H9 (cell line): Measurements from ENCODE around the gene BRAT1. TPM values are rescaled to one million over a fixed set of nuclear protein-coding genes. Genes with fewer than 3 reads are reported as not detected.

ENCODE experiments used
- DNase-seq: peaks from one replicate; pipeline ENCODE4 v3.0.0-alpha.2; 2017
- H2AFZ ChIP-seq: one replicate; pipeline ENCODE4 v1.6.1; 2013; ENCODE audit warnings: mild to moderate bottlenecking, low read length, control low read depth, moderate library complexity
- H2AK5ac ChIP-seq: 2 replicates; pipeline ENCODE4 v1.6.1; 2013; ENCODE audit warnings: low read length, control low read depth, mixed read lengths; ENCODE audit not compliant: insufficient read length
- H2BK120ac ChIP-seq: one replicate; pipeline ENCODE4 v1.6.1; 2013; ENCODE audit warnings: low read depth, mild to moderate bottlenecking, low read length, control low read depth, inconsistent platforms; ENCODE audit not compliant: poor library complexity, severe bottlenecking
- H2BK12ac ChIP-seq: 2 replicates; pipeline ENCODE4 v1.6.1; 2013; ENCODE audit warnings: low read length, control low read depth, mixed read lengths, low read depth; ENCODE audit not compliant: insufficient read length
- H2BK15ac ChIP-seq: 2 replicates; pipeline ENCODE4 v1.6.1; 2013; ENCODE audit warnings: low read depth, low read length, control low read depth
- H2BK20ac ChIP-seq: one replicate; pipeline ENCODE4 v1.6.1; 2013; ENCODE audit warnings: low read depth, mild to moderate bottlenecking, low read length, control low read depth, inconsistent platforms; ENCODE audit not compliant: poor library complexity, severe bottlenecking
- H2BK5ac ChIP-seq: 2 replicates; pipeline ENCODE4 v1.6.1; 2013; ENCODE audit warnings: low read length, control low read depth, mixed read lengths; ENCODE audit not compliant: insufficient read length
- H3K14ac ChIP-seq: 2 replicates; pipeline ENCODE4 v1.6.1; 2013; ENCODE audit warnings: low read length, control low read depth; ENCODE audit not compliant: insufficient read depth
- H3K18ac ChIP-seq: 2 replicates; pipeline ENCODE4 v1.6.1; 2013; ENCODE audit warnings: low read depth, mild to moderate bottlenecking, mixed read lengths, low read length, control low read depth; ENCODE audit not compliant: insufficient read length
- H3K23ac ChIP-seq: 2 replicates; pipeline ENCODE4 v1.6.1; 2013; ENCODE audit warnings: low read length, control low read depth, mixed read lengths, low read depth; ENCODE audit not compliant: insufficient read length
- H3K23me2 ChIP-seq: 2 replicates; pipeline ENCODE4 v1.6.1; 2013; ENCODE audit warnings: low read depth, mild to moderate bottlenecking, mixed read lengths, low read length, control low read depth; ENCODE audit not compliant: insufficient read length, poor library complexity, severe bottlenecking
- H3K27ac ChIP-seq: 2 replicates; pipeline ENCODE4 v1.5.1; 2013; ENCODE audit warnings: low read length, control low read depth, mixed read lengths, low read depth; ENCODE audit not compliant: insufficient read length
- H3K27me3 ChIP-seq: 2 replicates; pipeline ENCODE4 v1.6.1; 2013; ENCODE audit warnings: low read length, control low read depth, inconsistent platforms; ENCODE audit not compliant: insufficient read depth
- H3K4ac ChIP-seq: 2 replicates; pipeline ENCODE4 v1.6.1; 2013; ENCODE audit warnings: low read depth, mild to moderate bottlenecking, control low read depth, inconsistent platforms, low read length, moderate library complexity
- H3K4me1 ChIP-seq: 2 replicates; pipeline ENCODE4 v1.6.1; 2013; ENCODE audit warnings: low read length, control low read depth, inconsistent platforms; ENCODE audit not compliant: insufficient read depth
- H3K4me2 ChIP-seq: 2 replicates; pipeline ENCODE4 v1.6.1; 2013; ENCODE audit warnings: low read length, control low read depth, mixed read lengths; ENCODE audit not compliant: insufficient read length, insufficient read depth
- H3K56ac ChIP-seq: 2 replicates; pipeline ENCODE4 v1.6.1; 2013; ENCODE audit warnings: low read depth, mild to moderate bottlenecking, mixed read lengths, low read length, control low read depth; ENCODE audit not compliant: insufficient read length
- H3K79me1 ChIP-seq: 2 replicates; pipeline ENCODE4 v1.6.1; 2013; ENCODE audit warnings: low read depth, mild to moderate bottlenecking, moderate library complexity, low read length, control low read depth, inconsistent platforms; ENCODE audit not compliant: insufficient read depth, poor library complexity, severe bottlenecking
- H3K79me2 ChIP-seq: 2 replicates; pipeline ENCODE4 v1.6.1; 2013; ENCODE audit warnings: low read length, control low read depth, inconsistent platforms; ENCODE audit not compliant: insufficient read depth
- H3K9ac ChIP-seq: 2 replicates; pipeline ENCODE4 v1.6.1; 2013; ENCODE audit warnings: low read length, control low read depth, mixed read lengths; ENCODE audit not compliant: insufficient read length; ENCODE audit errors: extremely low read depth
- H3K9me3 ChIP-seq: one replicate; pipeline ENCODE4 v1.6.1; 2013; ENCODE audit warnings: low read depth, low read length, inconsistent platforms; ENCODE audit not compliant: control insufficient read depth
- H3T11ph ChIP-seq: one replicate; pipeline ENCODE4 v1.6.1; 2013; ENCODE audit warnings: mild to moderate bottlenecking, low read length, control low read depth, inconsistent platforms
- H4K20me1 ChIP-seq: one replicate; pipeline ENCODE4 v1.6.1; 2013; ENCODE audit not compliant: control insufficient read depth, insufficient read length, insufficient read depth
- H4K5ac ChIP-seq: 2 replicates; pipeline ENCODE4 v1.6.1; 2013; ENCODE audit warnings: low read depth, mild to moderate bottlenecking, mixed read lengths, low read length, control low read depth; ENCODE audit not compliant: insufficient read length
- H4K8ac ChIP-seq: replicated peaks from 2 replicates; pipeline ENCODE4 v1.6.1; 2013; ENCODE audit warnings: low read length, control low read depth, mixed read lengths, low read depth; ENCODE audit not compliant: insufficient read length
- H4K91ac ChIP-seq: 2 replicates; pipeline ENCODE4 v1.6.1; 2013; ENCODE audit warnings: low read depth, mild to moderate bottlenecking, moderate library complexity, mixed read lengths, low read length, control low read depth; ENCODE audit not compliant: insufficient read length
- H3K27ac Mint-ChIP-seq, 3 experiments: 2 replicates in 2 of 3; 3 replicates in 1 of 3; pipeline ENCODE4 v1.8.0; 2020 to 2021; ENCODE audit warnings: mixed read lengths in 3 of 3, mild to moderate bottlenecking in 1 of 3, moderate library complexity in 1 of 3
- H3K27me3 Mint-ChIP-seq: 2 replicates; pipeline ENCODE4 v1.8.0; 2021; ENCODE audit warnings: low read depth, mild to moderate bottlenecking, moderate library complexity, mixed read lengths
- H3K36me3 Mint-ChIP-seq, 3 experiments: 2 replicates in 2 of 3; 3 replicates in 1 of 3; pipeline ENCODE4 v1.8.0; 2020 to 2021; ENCODE audit warnings: low read depth in 3 of 3, mixed read lengths in 3 of 3; ENCODE audit not compliant: insufficient read depth in 1 of 3
- H3K4me1 Mint-ChIP-seq, 2 experiments: 2 replicates each; pipeline ENCODE4 v1.8.0; 2020; ENCODE audit warnings: mixed read lengths in 2 of 2
- H3K4me3 Mint-ChIP-seq, 2 experiments: 2 replicates in 1 of 2; 3 replicates in 1 of 2; pipeline ENCODE4 v1.8.0; 2020 to 2021; ENCODE audit warnings: mild to moderate bottlenecking in 2 of 2, mixed read lengths in 2 of 2, moderate library complexity in 1 of 2
- H3K9me3 Mint-ChIP-seq, 2 experiments: 2 replicates in 1 of 2; 3 replicates in 1 of 2; pipeline ENCODE4 v1.8.0; 2020; ENCODE audit warnings: mild to moderate bottlenecking in 2 of 2, mixed read lengths in 2 of 2, moderate library complexity in 1 of 2
- CTCF ChIP-seq: fragments of 200-600 bp; sonication (generic); conservative IDR thresholded peaks from 3 replicates; pipeline ENCODE4 v1.8.0; 2021; ENCODE audit warnings: antibody characterized with exemption, mild to moderate bottlenecking
- WGBS: extraction: QIAGEN DNeasy Blood & Tissue Kit; methylation state at CpG from one replicate; pipeline ENCODE4 v1.1.7; 2013; ENCODE audit warnings: missing lambda C conversion rate, low lambda C conversion rate, mixed read lengths; ENCODE audit not compliant: insufficient read length; ENCODE audit errors: extremely low coverage; 5-methylcytosine and 5-hydroxymethylcytosine counted together
- total RNA-seq: library from RNA; stranded (reverse); gene quantifications from 2 replicates; pipeline ENCODE4 v1.2.1, GENCODE V29; 2021

BRAT1 gene
- total RNA-seq, 1 experiment from 2014 or later = 41.2 TPM

GRCh38 chr7:2530071-2530987, 25.0 kb downstream of the BRAT1 start:
- H2BK12ac ChIP-seq = no peak overlapping the region
- H3K4ac ChIP-seq = no peak overlapping the region
- no peak overlapping the region for H3T11ph ChIP-seq
- Mint-ChIP-seq H3K27ac (peak overlapping the region; percentile 27 to 70 (median 39); a peak in 3 of 7 replicates), H3K4me1 (peaks cover 23 to 31% of the 10 kb centered on the region in 2 experiments), H3K9me3 (peaks cover 3 to 6% of the 10 kb centered on the region in 2 experiments; a peak in 2 of 5 replicates), H3K27me3 (no peaks in the 10 kb centered on the region), H3K36me3 (peaks cover 0 to 29% (median 28%) of the 10 kb centered on the region in 3 experiments; a peak in 6 of 7 replicates), H3K4me3 (no peak overlapping the region)
- H4K8ac ChIP-seq = no peak overlapping the region
- H2BK20ac ChIP-seq = no peak overlapping the region
- no CpG with 5 or more reads among the region's 16 CpGs for WGBS
- no peak overlapping the region for H4K91ac ChIP-seq
- no peaks in the 10 kb centered on the region for H3K27me3 ChIP-seq
- no peak overlapping the region for H3K4me2 ChIP-seq
- no peak overlapping the region for H2BK5ac ChIP-seq
- no peak for DNase-seq
- H3K23ac ChIP-seq = no peak overlapping the region
- no peak overlapping the region for H2AFZ ChIP-seq
- H3K9ac ChIP-seq = no peak overlapping the region
- no peak overlapping the region for H3K18ac ChIP-seq
- no peaks in the 10 kb centered on the region for H4K20me1 ChIP-seq
- no peaks in the 10 kb centered on the region for H3K23me2 ChIP-seq
- no peaks in the 10 kb centered on the region for H3K79me1 ChIP-seq
- H3K27ac ChIP-seq = no peak overlapping the region
- no peak overlapping the region for H3K56ac ChIP-seq
- 0 out of 2 replicates have a peak overlapping the region, but pooled peaks have one; percentile 49 for H3K14ac ChIP-seq
- H2AK5ac ChIP-seq = no peak overlapping the region
- H2BK15ac ChIP-seq = no peak overlapping the region
- no peak overlapping the region for H2BK120ac ChIP-seq
- H3K79me2 ChIP-seq = no peaks in the 10 kb centered on the region
- H3K4me1 ChIP-seq = no peaks in the 10 kb centered on the region; the same call in 1 of the 2 replicates
- no peaks in the 10 kb centered on the region for H3K9me3 ChIP-seq
- TF ChIP-seq CTCF = no peak
- H4K5ac ChIP-seq = no peak overlapping the region
